ENCODE results near the gene PLA2G10.
"Not testable (repeated sequence)": the region's sequence is repeated elsewhere in the genome, so short reads cannot be mapped to it uniquely, and the experiment has no call there.

Gene PLA2G10

GRCh38 chr16:14694129-14694528, at the start of gene PLA2G10:
Gene PLA2G10, minus strand, starts transcription at chr16:14694308. Its CDS starts 79 bp downstream, at chr16:14694229.
- DNase-seq (ENCODE audit: low spot score), result not testable (repeated sequence)

- not testable (repeated sequence) for DNase-seq (ENCODE audit: low spot score)
These were observed 48.4 kb upstream of the PLA2G10 start, which contains the start of gene NPIPA2 for GRCh38 chr16:14742273-14743128. Gene NPIPA2, plus strand, starts transcription at chr16:14742533. Its CDS starts 5,533 bp downstream, at chr16:14748066.

- not testable (repeated sequence) for DNase-seq (ENCODE audit: low spot score)
These were observed 47.7 kb upstream of the PLA2G10 start for GRCh38 chr16:14741794-14742193.

- not testable (repeated sequence) for DNase-seq (ENCODE audit: low spot score)
These were observed 46.8 kb upstream of the PLA2G10 start for GRCh38 chr16:14740832-14741385.

- not testable (repeated sequence) for DNase-seq (ENCODE audit: low spot score)
These were observed 39.1 kb upstream of the PLA2G10 start for GRCh38 chr16:14733233-14733632.

GRCh38 chr16:14703156-14704011, 9.3 kb upstream of the PLA2G10 start, which contains the start of gene NPIPA3:
Gene NPIPA3, plus strand, starts transcription at chr16:14703411. Its CDS starts 5,533 bp downstream, at chr16:14708944.
- DNase-seq (ENCODE audit: low spot score), result not testable (repeated sequence)

- DNase-seq (ENCODE audit: low spot score), result not testable (repeated sequence)
These were observed 8.6 kb upstream of the PLA2G10 start for GRCh38 chr16:14702672-14703071.

- not testable (repeated sequence) for DNase-seq (ENCODE audit: low spot score)
These were observed 7.8 kb upstream of the PLA2G10 start for GRCh38 chr16:14701859-14702258.

- not testable (repeated sequence) for DNase-seq (ENCODE audit: low spot score)
These were observed 8.0 kb downstream of the PLA2G10 start for GRCh38 chr16:14685870-14686793.

GRCh38 chr16:14682121-14682520, 12.0 kb downstream of the PLA2G10 start:
- no peak for DNase-seq (ENCODE audit: low spot score)

GRCh38 chr16:14681115-14681514, 13.0 kb downstream of the PLA2G10 start:
- no peak for DNase-seq (ENCODE audit: low spot score)

- not testable (repeated sequence) for DNase-seq (ENCODE audit: low spot score)
These were observed 13.7 kb downstream of the PLA2G10 start for GRCh38 chr16:14680396-14680795.

- DNase-seq (ENCODE audit: low spot score), result no peak
These were observed 15.2 kb downstream of the PLA2G10 start for GRCh38 chr16:14678748-14679497.

GRCh38 chr16:14677627-14678026, 16.5 kb downstream of the PLA2G10 start:
- DNase-seq (ENCODE audit: low spot score), result no peak

GRCh38 chr16:14676633-14677032, 17.5 kb downstream of the PLA2G10 start:
- no peak for DNase-seq (ENCODE audit: low spot score)

GRCh38 chr16:14672403-14672971, 21.6 kb downstream of the PLA2G10 start:
- peak; percentile 70 for DNase-seq (ENCODE audit: low spot score)

- DNase-seq (ENCODE audit: low spot score), result no peak
These were observed 24.3 kb downstream of the PLA2G10 start for GRCh38 chr16:14669776-14670175.

GRCh38 chr16:14668556-14669223, 25.4 kb downstream of the PLA2G10 start:
- DNase-seq (ENCODE audit: low spot score), result no peak

Measured in germinal center (tissue), 1 donor.